Adrenal gland (tissue), 12 donors: ENCODE results near the gene F2RL3. TPM values are rescaled to one million over a fixed set of nuclear protein-coding genes. Genes with fewer than 3 reads are reported as not detected.

Source experiments
- DNase-seq, 7 donors: peaks; one replicate each; pipeline ENCODE4 v3.0.0-alpha.2; 2019 to 2020
- H3K27ac ChIP-seq, 5 donors: fragments of 200-600 bp; sonication (generic) in 4 of 5; 1 replicate in 3 of 5; 2 replicates in 2 of 5; pipeline versions ENCODE4 v1.5.1 to v1.8.0; 2016 to 2020; ENCODE audit warnings: mild to moderate bottlenecking in 1 of 5
- H3K27me3 ChIP-seq: fragments of 200-600 bp; 2 replicates; pipeline ENCODE4 v1.8.0; 2021
- H3K36me3 ChIP-seq, 2 donors: fragments of 200-600 bp; replicated peaks in 1 of 2; 1 replicate in 1 of 2; 2 replicates in 1 of 2; pipeline versions ENCODE4 v1.5.1 to v1.8.0; 2018 to 2022
- H3K4me1 ChIP-seq, 2 donors: fragments of 200-600 bp; replicated peaks in 1 of 2; 1 replicate in 1 of 2; 2 replicates in 1 of 2; pipeline versions ENCODE4 v1.5.1 to v1.8.0; 2018 to 2021
- H3K4me3 ChIP-seq, 4 donors: fragments of 200-600 bp; sonication (generic) in 3 of 4; one replicate each; pipeline ENCODE4 v1.5.1; 2016 to 2018
- H3K9me3 ChIP-seq, 3 donors: fragments of 200-600 bp; sonication (generic) in 1 of 3; replicated peaks in 1 of 3; 1 replicate in 2 of 3; 2 replicates in 1 of 3; pipeline versions ENCODE4 v1.5.1 to v1.8.0; 2016 to 2021
- CTCF ChIP-seq, 6 experiments: fragments of 450-650 bp in 4 of 6; fragments of 200-600 bp in 2 of 6; sonication (generic) in 1 of 6; IDR thresholded peaks; 1 replicate in 5 of 6; 2 replicates in 1 of 6; pipeline versions ENCODE4 v1.5.1 to v1.8.0; 2016 to 2021; ENCODE audit warnings: antibody characterized with exemption in 6 of 6, mild to moderate bottlenecking in 2 of 6, moderate library complexity in 1 of 6
- POLR2A ChIP-seq, 2 donors: fragments of 450-650 bp; IDR thresholded peaks; one replicate each; pipeline ENCODE4 v1.6.1; 2017; ENCODE audit warnings: antibody characterized with exemption in 2 of 2, mild to moderate bottlenecking in 2 of 2, moderate library complexity in 1 of 2
- WGBS, 4 donors: extraction: QIAGEN DNeasy Blood & Tissue Kit in 2 of 4; methylation state at CpG; one replicate each; pipeline versions ENCODE4 v1.1.5 to v1.1.7; 2013 to 2017; 5-methylcytosine and 5-hydroxymethylcytosine counted together
- intact Hi-C, 2 donors: fragments of 100-400 bp; cut with DNase I; formaldehyde crosslinking; loops; one replicate each; pipeline versions ENCODE4 v1.14.1 to v1.15.0; 2022 to 2023
- polyA plus RNA-seq, 3 donors: library from polyadenylated mRNA; stranded (reverse); fragments of 200-250 nt in 2 of 3; fragments of 350-450 nt in 1 of 3; fragmentation: Illumina TruSeq in 1 of 3; extraction: RNeasy Lipid Tissue Mini Kit (QIAGEN cat#74804) in 1 of 3; gene quantifications; one replicate each; pipeline ENCODE4 v1.2.3, GENCODE V29; 2013 to 2014
- total RNA-seq, 9 donors: library from RNA; depleted of rRNA in 4 of 9; stranded (reverse); fragments of >200 nt in 4 of 9; fragments of 120-200 nt in 1 of 9; fragmentation: NEBNext Ultra II Directional in 1 of 9; extraction: Animal tissue kit (Norgen Biotek cat#: 25700) in 1 of 9; gene quantifications; one replicate each; pipeline versions ENCODE4 v1.1.0 to v1.2.4, GENCODE V29; 2013 to 2023
- donor health status: healthy with polysubstance abuse.
- donor health status: Bipolar disorder and iron deficiency.
- donor health status: DM: yes; HTN: yes; CAD: no.
- donor health status: DM: no; HTN: no; CAD: no.
- donor health status: DM: no; HTN: no; CAD: no.
- donor health status: DM: yes; HTN: yes; CAD: no.

F2RL3 gene
- total and polyA plus RNA-seq, 12 donors, result 0.17 to 3.8 (median 2.2) TPM

DNA sequence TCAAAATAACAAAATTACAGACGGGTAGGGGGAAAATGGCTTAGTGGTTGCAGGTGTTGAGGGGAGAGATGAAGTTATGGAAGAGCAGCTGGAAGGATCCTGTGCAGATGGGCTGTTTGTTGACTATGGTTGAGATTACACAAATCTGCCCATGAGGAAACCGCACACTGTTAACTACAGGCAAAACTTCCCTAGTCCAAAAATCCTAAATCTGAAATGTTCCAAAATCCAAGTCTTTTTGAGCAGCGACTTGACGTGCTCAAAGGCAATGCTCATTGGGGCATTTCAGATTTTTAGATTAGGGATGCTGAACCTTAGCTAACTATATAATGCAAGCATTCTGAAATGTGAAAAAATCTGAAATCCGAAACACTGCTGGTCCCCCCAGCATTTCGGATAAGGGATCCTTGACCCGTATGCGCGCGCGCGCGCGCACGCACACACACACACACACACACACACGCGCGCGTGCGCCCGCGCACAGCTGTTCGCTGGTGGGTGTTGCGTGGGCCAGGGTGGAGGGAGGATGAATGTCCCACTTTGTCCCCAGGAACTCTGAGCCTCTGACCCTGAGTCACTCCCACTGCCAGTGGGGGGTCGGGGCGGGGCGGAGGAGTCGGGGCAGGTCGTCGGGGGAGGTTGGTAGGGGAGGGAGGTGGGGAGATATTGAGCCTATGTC, 6.8 kb downstream of the F2RL3 start:
- WGBS, 4 donors, result 46 to 78% (median 61%) methylated on average over 20 to 30 of the region's 30 CpGs
- TF ChIP-seq POLR2A (IDR thresholded peaks at IDR 0.05) (no peak), CTCF (IDR thresholded peaks at IDR 0.05) (no peak)
- Histone ChIP-seq H3K27me3 (no peaks in the 10 kb centered on the region), H3K9me3 (no peaks in the 10 kb centered on the region), H3K36me3 (no peaks in the 10 kb centered on the region), H3K4me1 (peaks cover 10 to 12% of the 10 kb centered on the region in 2 donors), H3K4me3 (peak overlapping the region in 1 of 4 donors; percentile 81), H3K27ac (peak overlapping the region in 2 of 5 donors; percentile 53 to 65)
- no peak for DNase-seq
- intact Hi-C loops, result no loop called here

- peak in 2 of 7 donors; percentile 44 to 61 for DNase-seq
- 1 to 3% (median 2%) methylated on average over 23 to 66 of the region's 66 CpGs for WGBS, 4 donors
- Histone ChIP-seq H3K27me3 (no peaks in the 10 kb centered on the region), H3K9me3 (no peaks in the 10 kb centered on the region), H3K36me3 (no peaks in the 10 kb centered on the region), H3K4me1 (peaks cover 10 to 12% of the 10 kb centered on the region in 2 donors), H3K27ac (peak overlapping the region in 2 of 5 donors; percentile 53 to 65), H3K4me3 (peak overlapping the region in 3 of 4 donors; percentile 48 to 81 (median 54))
- intact Hi-C loops, result no loop called here
- peak; percentile 23 to 49 for TF ChIP-seq POLR2A (IDR thresholded peaks at IDR 0.05)
- TF ChIP-seq CTCF (IDR thresholded peaks at IDR 0.05), result no peak
These were observed 7.6 kb downstream of the F2RL3 start for GRCh38 chr19:16896146-16897028.

GRCh38 chr19:16897029-16897855, 8.4 kb downstream of the F2RL3 start:
- Histone ChIP-seq H3K9me3 (no peaks in the 10 kb centered on the region), H3K27me3 (no peaks in the 10 kb centered on the region), H3K4me1 (peaks cover 10 to 12% of the 10 kb centered on the region in 2 donors), H3K4me3 (peak overlapping the region in 3 of 4 donors; percentile 6 to 81 (median 58)), H3K27ac (peak overlapping the region; percentile 43 to 90 (median 72)), H3K36me3 (no peaks in the 10 kb centered on the region)
- intact Hi-C loops, result no loop called here
- TF ChIP-seq CTCF (IDR thresholded peaks at IDR 0.05), result no peak
- TF ChIP-seq POLR2A (IDR thresholded peaks at IDR 0.05), result no peak
- WGBS, 4 donors, result 1 to 5% (median 3%) methylated on average over 10 to 68 of the region's 68 CpGs
- DNase-seq, result peak; percentile 95 to 98 (median 97)
